ENCODE data around the gene NDUFB3.

DNA sequence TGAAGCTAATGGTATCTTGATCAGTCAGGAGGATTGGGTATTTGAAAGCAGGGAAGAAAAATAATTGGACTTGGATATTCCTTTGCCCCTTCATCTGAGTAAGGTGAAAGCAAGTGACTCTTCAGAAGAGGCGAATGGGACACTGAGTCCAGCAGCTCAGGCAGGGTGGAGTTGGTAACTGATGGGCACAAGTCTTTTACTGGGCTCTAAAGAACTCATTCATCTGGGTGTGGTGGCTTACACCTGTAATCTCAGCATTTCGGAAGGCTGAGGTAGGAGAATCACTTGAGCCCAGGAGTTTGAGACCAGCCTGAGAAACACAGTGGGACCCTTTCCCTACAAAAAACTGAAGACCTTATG is 55.3 kb downstream of the NDUFB3 start:
- TF ChIP-seq CTCF (IDR thresholded peaks at IDR 0.05) (no peak), ZFX (IDR thresholded peaks at IDR 0.05; ENCODE audit: borderline replicate concordance) (no peak)
